ENCODE data around the gene RAB26.
"Not testable (repeated sequence)": the region's sequence is repeated elsewhere in the genome, so short reads cannot be mapped to it uniquely, and the experiment has no call there.

Gene RAB26

DNA sequence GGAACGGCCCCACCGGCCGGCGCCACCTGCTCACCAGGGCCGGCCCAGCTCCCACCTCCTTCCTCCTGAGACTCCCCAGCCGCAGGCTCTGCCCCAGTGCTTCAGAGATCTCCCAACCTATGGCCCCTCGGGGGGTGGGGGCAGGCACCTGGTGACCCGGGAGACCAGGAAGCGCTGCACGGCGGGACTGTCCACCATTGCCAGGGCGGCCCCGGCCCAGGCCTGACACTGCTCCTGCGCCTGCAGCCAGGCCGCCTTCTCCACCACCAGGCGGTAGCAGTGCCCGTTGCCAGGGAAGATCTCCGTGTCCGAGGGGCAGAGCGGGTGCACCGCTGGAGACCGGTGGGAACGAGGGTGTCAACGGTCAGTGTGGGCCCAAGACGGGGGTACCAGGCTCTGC is 31.1 kb upstream of the RAB26 start:
- not testable (repeated sequence) for DNase-seq (ENCODE audit: low read depth)

DNA sequence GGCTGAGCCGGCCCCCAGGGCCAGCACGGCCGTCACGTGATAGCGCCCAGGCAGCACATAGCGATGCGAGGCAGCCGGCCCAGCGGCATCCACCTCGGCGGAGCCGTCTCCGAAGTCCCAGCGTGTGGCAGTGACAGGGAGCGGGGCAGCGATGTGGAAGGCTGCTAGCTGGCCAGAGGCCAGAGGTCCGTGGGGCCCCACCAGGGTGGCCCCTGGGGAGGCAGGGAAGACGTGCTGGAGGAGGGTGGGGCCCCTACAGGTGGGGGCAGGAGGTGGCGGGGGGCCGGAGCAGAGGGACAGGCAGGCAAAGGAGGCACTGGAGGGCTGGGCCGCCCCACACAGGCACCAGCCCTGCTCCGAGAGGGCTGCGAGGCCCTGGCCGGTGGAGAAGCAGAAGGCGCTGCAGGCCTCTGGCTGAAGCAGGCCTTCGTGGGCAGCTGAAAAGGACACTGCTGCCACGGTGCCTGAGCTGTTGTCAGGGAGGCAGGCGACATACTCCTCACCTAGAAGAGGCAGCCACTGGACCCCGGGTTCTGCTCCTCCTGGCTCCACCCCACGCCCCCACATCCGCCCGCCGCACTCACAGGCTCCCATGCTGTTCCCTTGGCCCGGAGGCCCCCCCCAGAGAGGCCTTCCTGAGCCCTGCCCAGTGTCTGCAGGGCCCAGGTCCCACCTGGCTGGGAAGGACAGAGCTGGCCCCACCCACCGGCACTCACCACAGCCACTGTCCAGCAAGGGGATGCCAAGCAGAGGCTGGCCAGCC is 30.3 kb upstream of the RAB26 start:
- DNase-seq (ENCODE audit: low read depth) = not testable (repeated sequence)

DNA sequence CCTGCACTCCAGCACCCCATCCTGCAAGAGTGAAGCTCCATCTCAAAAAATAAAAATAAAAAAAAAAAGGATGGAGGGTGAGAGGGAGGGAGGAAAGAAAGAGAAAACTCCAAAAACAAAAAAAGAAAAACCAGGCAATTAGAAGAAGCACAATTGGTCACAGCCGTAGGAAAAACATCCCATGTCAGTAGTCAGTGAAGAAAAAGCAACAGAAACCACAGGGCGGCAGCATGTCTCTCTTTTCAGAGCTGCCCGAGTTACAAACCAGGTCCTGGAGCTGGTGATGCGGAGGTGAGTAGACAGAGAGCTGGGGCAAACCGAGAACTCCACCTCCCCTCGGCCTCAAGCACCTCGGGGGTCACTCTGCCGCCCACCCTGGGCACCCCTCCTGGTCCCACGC is 27.1 kb upstream of the RAB26 start:
- not testable (repeated sequence) for DNase-seq (ENCODE audit: low read depth)

DNA sequence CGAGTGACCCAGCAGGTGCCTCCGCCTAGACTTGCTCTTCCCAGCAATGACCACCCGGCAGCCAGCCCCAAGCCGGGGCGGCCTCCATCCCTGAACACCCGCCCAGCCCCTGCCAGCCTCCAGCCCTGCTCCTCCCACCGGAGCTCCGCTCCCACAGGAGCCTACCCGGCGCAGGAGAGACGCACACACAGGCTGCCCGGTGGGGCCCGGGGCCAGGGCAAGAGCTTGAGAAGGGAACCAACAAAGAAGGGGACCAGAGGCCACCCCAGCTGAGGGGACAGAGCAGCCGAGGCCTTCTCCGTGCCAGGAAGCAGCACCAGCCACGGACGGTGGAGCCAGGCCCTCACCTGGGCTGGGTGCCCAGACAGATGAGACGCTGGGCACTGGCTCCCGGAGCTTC is 26.6 kb upstream of the RAB26 start:
- DNase-seq (ENCODE audit: low read depth) = no peak

DNA sequence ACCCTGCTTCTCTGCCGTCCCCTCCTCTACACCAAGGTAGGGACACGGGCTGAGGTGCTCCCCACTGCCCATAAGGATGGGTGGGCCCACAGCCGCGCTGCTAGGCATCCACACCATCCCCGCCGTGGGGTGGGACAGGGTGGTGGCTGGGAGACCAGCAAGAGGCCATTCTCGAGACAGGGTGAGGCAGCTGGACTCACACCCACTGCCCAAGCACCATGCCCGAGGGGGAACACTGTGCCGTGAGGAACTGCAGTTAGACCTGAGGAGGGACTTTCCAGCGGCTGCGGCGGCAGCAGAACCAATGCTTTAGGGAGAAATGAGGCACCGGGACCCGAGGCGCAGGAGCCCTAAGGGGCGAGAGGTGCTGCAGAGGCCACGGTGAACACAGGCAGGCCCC is 26.0 kb upstream of the RAB26 start:
- no peak for DNase-seq (ENCODE audit: low read depth)

DNA sequence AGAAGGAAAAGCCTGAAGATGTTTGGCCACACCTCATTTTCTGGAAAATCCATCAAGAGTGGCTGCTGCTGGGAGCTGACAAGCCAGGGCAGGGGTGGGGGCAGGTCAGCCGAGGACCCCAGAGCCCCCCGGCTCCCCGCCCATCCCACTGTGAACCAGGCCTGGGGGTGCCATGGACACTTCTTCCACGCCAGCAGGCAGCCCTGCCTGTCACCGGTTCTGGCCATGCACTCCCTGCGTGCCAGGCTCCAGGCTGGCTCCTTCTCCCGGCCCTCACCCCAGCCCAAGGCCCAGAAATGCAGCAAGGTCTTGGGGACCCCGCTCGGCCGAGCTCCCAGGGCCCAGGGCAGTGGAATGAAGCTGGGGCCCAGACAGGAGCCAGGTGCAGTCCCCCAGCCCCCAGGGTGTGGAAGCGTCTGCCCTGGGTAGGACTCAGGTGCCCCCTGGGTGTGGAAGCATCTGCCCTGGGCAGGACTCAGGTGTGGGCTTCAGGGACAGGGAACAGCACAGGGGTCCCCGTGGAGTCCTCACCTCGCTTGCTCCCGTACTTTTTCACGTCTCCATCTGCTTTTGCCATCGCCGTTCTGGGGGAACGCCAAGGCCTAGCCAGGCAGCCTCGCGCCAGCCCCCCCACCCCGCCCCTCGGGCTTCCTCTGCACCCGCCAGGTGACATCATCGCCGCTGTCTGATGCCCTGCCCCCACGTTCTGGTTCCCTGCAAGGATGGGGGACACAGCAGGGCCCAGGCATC is 25.3 kb upstream of the RAB26 start:
- DNase-seq (ENCODE audit: low read depth) = not testable (repeated sequence)

DNA sequence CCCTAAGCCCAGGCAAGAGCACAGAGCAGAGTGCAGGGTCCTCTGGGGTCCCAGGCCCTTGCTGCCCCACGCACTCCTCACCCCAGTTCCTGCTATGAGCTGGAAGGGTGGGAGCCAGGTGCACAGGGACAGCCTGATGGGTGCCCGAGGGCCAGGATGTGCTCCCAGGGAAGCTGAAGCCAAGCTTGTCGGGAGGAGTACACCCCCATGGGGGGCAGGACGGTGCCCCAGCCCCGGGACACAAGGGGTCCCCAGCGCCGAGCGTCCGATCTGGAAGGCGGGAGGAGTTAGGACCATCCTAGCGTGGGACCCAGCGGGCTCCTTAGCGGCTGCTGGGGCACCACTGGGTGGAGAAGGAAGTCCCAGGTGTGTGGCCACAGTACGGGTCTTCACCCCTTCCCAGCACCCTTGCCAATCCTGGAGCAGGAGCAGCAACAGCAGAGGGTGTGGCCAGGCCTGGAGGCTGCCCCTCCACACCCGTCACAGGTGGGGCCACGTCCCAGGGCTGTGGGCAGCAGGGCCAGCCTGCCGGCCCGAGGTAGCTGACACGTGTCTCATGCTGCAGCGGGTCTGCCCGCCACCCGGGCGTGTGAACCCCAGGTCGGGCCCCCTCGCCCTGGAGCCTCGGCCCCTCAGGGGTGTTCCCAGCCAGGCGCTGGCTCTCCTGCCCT is 24.6 kb upstream of the RAB26 start:
- not testable (repeated sequence) for DNase-seq (ENCODE audit: low read depth)

DNA sequence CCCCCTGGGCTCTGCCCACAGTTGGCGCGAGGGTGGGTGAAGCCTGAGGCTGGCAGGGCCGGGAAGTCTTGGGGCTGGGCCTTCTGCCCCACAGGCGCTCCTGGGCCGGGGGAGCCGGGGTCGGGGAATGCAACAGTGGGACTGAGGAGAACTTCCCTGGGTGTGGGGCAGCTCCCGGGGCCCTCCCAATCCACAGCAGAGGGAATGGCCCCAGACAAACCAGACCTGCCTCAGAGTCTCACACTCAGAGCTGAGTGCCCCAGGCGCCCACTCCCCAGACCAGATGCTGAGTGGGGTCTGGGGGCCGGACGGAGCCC is 24.1 kb upstream of the RAB26 start:
- not testable (repeated sequence) for DNase-seq (ENCODE audit: low read depth)

DNA sequence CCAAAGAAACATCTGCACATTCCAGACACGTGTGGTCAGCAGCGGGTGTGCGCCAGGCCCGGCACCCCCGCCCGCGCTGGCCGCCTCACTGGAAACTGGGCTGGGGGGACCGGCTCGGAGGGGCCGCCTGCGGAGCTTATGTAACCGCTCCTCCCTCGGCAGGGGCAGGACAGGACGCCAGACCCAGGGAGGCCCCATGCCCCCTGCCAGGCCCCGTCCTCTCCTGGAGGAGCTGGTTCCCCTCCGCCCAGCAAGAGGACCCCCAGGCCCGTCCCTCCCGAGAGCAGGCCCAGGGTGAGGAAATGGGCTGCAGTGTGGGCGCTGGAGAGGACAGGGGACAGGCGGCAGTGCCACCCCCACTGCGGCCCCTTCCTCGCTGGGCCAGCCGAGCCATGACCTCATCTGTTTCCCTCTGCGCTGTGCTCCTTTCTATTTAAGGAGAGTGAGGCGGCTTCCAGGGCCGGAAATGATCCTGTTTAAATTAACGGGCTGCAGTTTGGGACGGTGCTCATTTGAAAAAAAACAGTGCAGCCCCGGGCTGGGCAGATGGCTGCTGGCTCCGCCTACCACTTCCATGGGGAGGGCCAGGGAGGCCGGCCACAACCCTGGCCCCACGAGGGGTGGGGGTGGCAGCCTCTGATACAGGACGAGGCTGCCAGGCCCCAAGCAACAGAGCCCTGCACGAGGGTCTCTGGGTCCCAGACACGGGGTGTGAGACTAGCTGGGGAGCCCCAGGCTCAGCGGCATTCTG is 23.6 kb upstream of the RAB26 start:
- DNase-seq (ENCODE audit: low read depth) = not testable (repeated sequence)

DNA sequence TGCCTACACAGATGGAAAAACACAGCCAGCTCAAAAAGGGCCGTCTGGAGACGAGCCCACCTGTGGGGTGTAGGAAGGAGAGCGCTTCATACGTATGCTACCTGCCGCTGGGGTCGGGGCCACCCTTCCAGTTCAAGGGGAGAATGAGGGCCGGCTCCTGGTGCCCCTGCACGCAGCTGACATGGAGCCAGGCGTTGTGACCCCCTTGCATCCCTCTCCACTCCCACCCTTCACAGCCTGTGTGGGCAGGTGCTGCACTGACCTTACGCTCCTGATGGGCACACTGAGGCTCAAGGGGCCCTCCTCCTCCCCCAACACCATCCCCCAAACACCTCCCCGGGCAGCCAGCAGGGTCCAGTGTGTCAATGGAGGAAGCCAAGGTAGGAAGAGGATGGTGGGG is 22.8 kb upstream of the RAB26 start:
- not testable (repeated sequence) for DNase-seq (ENCODE audit: low read depth)

DNA sequence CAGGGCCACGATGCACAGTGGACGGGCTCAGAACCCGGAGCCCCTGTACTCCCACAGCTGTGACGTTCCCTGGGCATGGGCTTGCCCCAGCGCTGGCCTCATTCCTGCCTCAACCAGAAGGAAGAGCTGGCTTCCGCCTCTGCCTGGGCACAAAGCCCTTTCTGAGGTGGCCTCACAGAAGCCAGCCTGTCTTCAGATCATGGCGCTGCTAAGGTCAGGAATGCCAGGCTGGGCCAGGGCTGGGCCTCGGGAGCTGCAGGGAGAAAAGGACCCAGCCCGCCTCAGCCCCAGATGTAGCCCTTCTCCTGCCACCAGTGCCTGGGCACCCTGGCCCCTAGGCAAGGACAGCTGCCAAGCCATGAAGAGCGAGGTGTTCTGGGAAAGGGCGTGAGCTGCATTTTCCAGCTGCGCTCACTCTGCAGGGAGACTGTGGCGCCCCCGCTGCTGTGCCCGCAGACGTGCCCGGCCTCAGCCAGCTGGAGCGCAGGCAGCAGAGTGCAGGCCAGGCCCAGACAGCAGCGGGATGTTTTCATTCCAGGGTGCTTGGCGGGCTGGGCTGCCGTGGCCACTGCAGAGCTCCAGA is 22.2 kb upstream of the RAB26 start:
- DNase-seq (ENCODE audit: low read depth) = not testable (repeated sequence)

DNA sequence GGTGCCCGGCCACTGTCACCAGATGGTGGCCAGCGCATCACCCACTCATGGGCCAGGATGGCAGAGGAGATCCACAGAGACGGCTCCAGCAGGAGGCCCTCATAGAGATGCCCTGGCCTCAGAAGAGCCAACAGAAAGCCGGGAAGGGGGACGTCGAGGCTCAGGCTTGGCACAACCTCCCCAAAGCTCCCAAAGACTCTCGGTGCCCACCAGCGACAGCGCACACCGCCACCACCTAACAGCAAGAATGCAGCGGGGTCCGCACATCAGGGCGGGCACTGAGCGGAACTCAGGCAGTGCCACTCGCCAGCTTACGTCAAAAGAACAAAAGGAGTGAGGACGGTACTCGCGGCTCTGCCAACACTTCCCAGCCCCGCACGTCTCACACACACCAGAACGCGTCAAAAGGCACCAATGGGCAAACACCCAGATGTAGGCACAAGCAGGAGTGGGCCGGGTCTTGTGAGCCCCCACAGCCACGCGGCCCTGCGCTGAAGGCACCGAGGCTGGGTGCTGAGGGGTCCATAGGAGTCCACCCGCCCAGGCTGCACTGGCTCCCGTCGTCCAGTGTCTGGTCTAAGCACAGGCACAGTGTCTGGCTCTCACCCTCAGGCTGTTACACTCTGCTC is 21.4 kb upstream of the RAB26 start:
- not testable (repeated sequence) for DNase-seq (ENCODE audit: low read depth)

DNA sequence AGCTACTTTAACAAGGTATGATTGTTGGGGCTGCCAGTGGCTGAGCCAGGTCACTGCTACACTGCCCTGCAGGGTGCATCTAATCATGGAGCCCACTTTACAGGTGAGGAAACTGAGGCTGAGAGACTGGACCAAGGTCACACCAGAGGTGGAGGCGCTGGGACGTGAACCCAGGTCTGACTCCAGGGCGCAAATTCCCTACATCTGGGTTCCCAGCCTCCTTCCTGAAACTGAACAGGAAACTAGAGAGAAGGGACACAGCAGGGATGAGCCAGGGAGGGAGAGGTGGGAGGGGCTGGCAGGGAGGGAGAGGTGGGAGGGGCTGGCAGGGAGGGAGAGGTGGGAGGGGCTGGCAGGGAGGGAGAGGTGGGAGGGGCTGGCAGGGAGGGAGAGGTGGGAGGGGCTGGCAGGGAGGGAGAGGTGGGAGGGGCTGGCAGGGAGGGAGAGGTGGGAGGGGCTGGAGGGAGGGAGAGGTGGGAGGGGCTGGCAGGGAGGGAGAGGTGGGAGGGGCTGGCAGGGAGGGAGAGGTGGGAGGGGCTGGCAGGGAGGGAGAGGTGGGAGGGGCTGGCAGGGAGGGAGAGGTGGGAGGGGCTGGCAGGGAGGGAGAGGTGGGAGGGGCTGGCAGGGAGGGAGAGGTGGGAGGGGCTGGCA is 20.7 kb upstream of the RAB26 start:
- DNase-seq (ENCODE audit: low read depth) = not testable (repeated sequence)

DNA sequence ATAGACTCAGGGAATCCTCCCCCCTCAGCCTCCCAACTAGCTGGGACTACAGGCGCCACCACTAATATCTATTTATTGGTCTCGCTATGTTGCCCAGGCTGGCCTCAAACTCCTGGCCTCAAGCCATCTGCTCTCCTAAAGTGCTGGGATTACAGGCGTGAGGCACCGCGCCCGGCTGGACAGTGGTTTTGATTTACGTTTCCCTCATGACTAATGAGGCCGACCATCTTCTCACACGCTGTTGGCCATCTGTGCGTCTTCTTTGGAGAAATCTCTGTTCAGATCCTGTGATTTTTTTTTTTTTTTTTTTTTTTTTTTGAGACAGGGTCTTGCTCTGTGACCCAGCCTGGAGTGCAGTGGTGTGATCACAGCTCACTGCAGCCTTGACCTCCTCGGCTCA is 19.2 kb upstream of the RAB26 start:
- not testable (repeated sequence) for DNase-seq (ENCODE audit: low read depth)

DNA sequence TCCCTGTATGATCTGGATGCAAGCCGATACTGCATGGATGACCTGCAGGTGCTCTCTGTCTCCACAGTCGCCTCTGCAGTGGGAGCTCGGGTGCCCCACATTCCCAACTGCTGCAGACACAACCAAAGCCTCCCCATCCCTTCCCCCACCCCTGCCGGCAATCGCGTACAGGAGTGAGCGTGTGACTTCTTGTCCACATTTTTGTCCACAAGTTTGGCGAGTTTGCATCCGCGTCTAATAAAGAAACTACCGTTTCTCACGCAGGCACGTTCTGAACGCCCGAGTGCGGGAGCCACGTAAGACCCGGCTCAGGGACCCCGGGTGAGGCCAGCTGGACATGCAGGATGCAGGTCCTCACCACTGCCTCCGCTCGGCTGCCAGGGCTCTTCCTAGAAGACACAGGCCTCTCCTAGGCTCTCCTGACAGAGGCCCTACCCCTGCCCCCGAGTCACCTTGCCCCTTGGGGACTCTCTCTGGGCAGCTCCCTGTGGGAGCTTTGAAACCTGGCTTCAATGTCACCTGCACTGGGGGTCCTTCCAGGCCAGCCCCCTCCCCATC is 18.5 kb upstream of the RAB26 start:
- not testable (repeated sequence) for DNase-seq (ENCODE audit: low read depth)

DNA sequence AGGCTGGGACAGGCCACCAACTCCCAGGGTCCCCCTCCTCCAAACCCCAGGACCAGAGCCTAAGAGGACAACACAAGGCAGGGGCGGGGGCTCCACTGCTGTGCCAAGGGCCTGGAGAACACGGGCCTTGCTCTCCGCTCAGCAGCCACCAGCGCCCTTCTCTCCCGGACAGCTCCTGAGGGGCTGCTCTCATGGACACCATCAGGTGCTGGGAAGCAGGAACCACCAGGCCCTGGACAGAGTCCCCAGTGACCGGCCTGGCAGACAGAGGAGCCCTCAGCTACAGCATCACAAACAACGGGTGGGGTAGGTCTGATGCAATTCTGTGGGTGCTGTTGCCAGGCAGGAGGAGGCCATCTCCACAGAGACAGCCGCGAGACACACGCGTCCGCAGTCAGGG is 14.6 kb upstream of the RAB26 start:
- not testable (repeated sequence) for DNase-seq (ENCODE audit: low read depth)

DNA sequence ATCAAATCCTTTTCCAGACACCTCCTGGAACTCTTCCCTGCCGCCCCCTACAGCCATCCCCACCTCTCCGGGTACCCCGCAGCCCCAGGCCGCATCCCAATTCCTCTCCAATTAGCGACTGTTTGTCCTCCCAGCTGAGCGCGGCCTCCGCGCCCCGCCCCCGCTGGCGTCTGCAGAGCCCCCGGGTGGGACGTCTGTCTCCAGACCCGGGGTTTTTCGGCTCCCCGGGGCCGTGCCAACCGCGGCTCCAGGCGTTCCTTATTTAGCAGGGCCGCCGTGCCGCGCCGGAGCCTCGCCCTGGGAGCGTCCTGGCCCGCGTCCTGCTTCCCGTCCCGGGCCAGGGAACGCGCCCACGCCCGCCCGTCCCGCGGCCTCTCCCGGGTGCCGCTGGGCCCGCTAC is 13.4 kb upstream of the RAB26 start:
- not testable (repeated sequence) for DNase-seq (ENCODE audit: low read depth)

DNA sequence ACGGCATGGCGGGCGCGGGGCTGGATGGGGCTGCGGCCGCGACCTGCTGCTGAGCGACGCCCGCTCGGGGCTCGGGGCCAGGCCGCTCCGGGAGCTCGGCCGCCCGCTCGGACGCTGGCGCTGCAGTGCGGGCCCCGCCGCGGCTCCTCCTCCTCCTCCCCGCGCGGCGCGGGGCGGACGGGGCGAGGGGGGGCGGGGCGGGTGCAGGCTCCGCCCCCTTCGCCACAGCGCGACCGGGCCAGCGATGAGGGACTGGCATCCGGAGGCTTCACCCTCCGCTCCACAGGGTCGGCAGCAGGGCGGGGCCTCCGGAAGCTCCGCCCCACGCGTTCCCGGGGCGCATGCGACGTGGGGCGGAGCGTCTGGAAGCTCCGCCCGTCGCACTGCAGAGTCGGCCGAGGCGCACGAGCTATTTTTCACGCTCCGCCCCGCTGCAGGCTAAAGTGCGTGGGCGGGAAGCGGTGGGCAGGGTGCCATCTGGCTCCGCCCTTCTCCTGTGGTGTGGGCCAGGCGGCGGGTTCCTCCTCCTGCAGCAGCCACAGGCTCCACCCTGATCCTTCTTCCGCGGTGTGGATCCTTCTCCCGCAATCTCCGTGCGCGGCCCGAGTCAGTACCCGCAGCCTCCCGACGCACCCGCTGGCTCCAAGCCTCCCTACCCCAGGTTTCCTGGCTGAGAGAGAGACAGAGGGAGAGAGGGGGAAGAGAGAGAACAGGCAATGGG is 12.5 kb upstream of the RAB26 start, which contains the start of gene PKD1:
TSS of gene PKD1 (minus strand) at position 129 of the 721 bp plus-strand sequence. CDS start 209 bp downstream, outside the sequence.
- DNase-seq (ENCODE audit: low read depth) = peak; percentile 97

DNA sequence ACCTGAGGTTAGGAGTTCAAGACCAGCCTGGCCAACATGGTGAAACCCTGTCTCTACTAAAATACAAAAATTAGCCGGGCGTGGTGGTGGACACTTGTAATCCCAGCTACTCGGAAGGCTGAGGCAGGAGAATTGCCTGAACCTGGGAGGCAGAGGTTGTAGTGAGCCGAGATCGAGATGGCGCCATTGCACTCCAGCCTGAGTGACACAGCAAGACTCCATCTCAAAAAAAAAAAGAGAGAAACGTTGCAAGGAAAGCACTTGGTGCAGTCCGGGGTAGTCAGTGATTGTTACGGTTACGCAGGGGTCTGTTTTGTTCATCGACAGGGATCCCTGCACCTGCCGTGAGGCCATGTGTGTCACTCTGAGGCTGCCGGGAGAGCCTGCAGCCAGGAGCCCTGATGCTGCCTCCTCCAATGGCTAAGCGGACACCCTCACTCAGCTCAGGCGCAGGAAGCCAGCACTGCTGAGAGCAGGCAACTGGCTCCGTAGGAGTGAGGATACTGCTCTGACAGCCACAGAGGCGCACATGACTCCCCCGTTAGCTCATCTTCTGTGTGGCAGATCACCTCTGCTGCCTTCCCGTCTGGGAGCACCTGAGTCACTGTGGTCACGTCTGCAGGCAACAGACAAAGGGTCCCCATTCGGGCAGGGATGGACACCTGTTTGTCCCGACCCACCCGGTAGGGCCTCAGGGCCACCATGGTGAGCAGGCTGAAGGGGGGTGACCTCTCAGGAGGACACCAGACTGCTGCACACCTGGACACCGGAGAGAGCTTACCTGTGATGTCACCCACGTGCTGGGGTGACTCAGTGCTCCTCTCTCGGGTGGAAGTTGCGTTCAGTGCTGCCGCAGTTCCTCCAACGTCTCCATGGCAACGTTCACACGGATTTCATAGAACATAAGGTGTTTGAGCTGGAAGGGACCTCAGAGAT is 5.2 kb upstream of the RAB26 start:
- DNase-seq (ENCODE audit: low read depth) = no peak

Data from activated T-helper 9 cell treated with anti-CD3 and anti-CD28 coated beads, Interleukin-2, amount 50 U/mL, for 16 hours (primary cell).